Activated CD4-positive, alpha-beta T cell treated with anti-CD3 and anti-CD28 coated beads, Interleukin-2, amount 10 ng/mL, durations not matched to agents 24 days and 14 days (primary cell): ENCODE results near the gene EPB41L5. TPM values are rescaled to one million over a fixed set of nuclear protein-coding genes. Genes with fewer than 3 reads are reported as not detected.
"Not testable (repeated sequence)": the region's sequence is repeated elsewhere in the genome, so short reads cannot be mapped to it uniquely, and the experiment has no call there.

Experiments used
- DNase-seq: peaks from one replicate; pipeline ENCODE4 v3.0.0; 2022
- H3K27ac Mint-ChIP-seq: one replicate; pipeline ENCODE4 v1.8.0; 2022; ENCODE audit warnings: mild to moderate bottlenecking, mixed read lengths
- H3K27me3 Mint-ChIP-seq: one replicate; pipeline ENCODE4 v1.8.0; 2022; ENCODE audit warnings: mixed read lengths
- H3K36me3 Mint-ChIP-seq: one replicate; pipeline ENCODE4 v1.8.0; 2022; ENCODE audit warnings: low read depth, mild to moderate bottlenecking, mixed read lengths
- H3K4me1 Mint-ChIP-seq: one replicate; pipeline ENCODE4 v1.8.0; 2021; ENCODE audit warnings: mixed read lengths
- H3K4me3 Mint-ChIP-seq: one replicate; pipeline ENCODE4 v1.8.0; 2022; ENCODE audit warnings: mild to moderate bottlenecking, moderate library complexity, mixed read lengths
- H3K9me3 Mint-ChIP-seq: one replicate; pipeline ENCODE4 v1.8.0; 2021; ENCODE audit warnings: mixed read lengths
- intact Hi-C: fragments of 100-400 bp; cut with micrococcal nuclease; formaldehyde crosslinking; loops from one replicate; pipeline ENCODE4 v1.15.1; 2023
- total RNA-seq: library from RNA; stranded (reverse); gene quantifications from 2 replicates; pipeline ENCODE4 v1.2.3, GENCODE V29; 2022

The EPB41L5 gene
- total RNA-seq, 1 donor from 2014 or later, result 1.5 TPM

- H3K36me3 Mint-ChIP-seq, result no peaks in the 10 kb centered on the region
- H3K4me1 Mint-ChIP-seq, result peaks cover 11% of the 10 kb centered on the region
- peak; percentile 50 for DNase-seq
- H3K4me3 Mint-ChIP-seq, result peak overlapping the region; percentile 46
- no peak overlapping the region for H3K27ac Mint-ChIP-seq
- peaks cover 13% of the 10 kb centered on the region for H3K27me3 Mint-ChIP-seq
- intact Hi-C loops, result loop anchor here (5.0 to 10.0 kb wide), 5 partner anchors 152 to 337 kb away; partner anchors contain the start of gene TMEM177
- no peaks in the 10 kb centered on the region for H3K9me3 Mint-ChIP-seq
Observed at GRCh38 chr2:120014226-120014980, 1.5 kb downstream of the EPB41L5 start.

GRCh38 chr2:120016800-120017199, 3.9 kb downstream of the EPB41L5 start:
- H3K4me3 Mint-ChIP-seq, result no peak overlapping the region
- H3K27ac Mint-ChIP-seq, result no peak overlapping the region
- DNase-seq, result no peak
- intact Hi-C loops, result loop anchor here (10.0 kb wide), 1 partner anchor 298 kb away; no protein-coding TSS in a partner anchor
- peaks cover 10% of the 10 kb centered on the region for H3K27me3 Mint-ChIP-seq
- no peaks in the 10 kb centered on the region for H3K9me3 Mint-ChIP-seq
- peaks cover 10% of the 10 kb centered on the region for H3K4me1 Mint-ChIP-seq
- no peaks in the 10 kb centered on the region for H3K36me3 Mint-ChIP-seq

DNA sequence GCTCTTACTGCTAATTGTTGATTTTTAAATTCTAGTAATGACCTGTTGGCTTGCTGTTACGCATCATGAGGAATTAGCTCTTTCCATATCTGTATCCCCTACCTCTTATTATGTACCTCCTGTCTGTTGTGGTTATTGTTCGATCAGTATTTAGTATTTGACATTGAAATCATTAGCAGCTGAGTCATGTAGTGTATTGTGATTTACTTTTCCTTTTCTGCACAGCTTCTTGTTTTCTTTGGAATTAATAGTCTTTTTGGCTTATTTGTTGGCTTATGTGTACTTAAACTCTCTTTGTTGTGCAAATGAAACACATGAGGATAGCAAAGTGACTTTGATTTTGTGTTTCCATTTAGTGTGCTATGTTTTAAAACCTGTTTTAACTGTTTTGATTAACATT, 4.3 kb downstream of the EPB41L5 start:
- peaks cover 10% of the 10 kb centered on the region for H3K27me3 Mint-ChIP-seq
- intact Hi-C loops, result loop anchor here (10.0 kb wide), 1 partner anchor 298 kb away; no protein-coding TSS in a partner anchor

DNA sequence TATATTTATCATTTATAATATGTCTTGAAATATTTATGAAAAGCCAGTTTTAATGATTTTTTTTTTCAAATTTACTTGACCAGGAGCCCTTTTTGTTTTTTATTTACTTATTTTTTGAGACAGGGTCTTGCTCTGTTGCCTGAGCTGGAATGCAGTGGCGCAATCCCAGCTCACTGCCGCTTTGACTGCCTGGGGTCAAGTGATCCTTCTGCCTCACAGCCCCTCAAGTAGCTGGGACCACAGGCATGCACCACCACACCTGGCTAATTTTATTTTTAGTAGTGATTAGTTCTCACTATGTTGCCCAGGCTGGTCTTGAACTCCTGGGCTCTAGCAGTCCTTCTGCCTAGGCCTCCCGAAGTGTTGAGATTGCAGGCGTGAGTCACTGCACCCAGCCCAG, 5.7 kb downstream of the EPB41L5 start:
- H3K4me3 Mint-ChIP-seq, result no peak overlapping the region
- no peaks in the 10 kb centered on the region for H3K36me3 Mint-ChIP-seq
- peaks cover under 1% of the 10 kb centered on the region for H3K9me3 Mint-ChIP-seq
- no peak for DNase-seq
- H3K27me3 Mint-ChIP-seq, result peaks cover 10% of the 10 kb centered on the region
- no peak overlapping the region for H3K27ac Mint-ChIP-seq
- intact Hi-C loops, result loop anchor here (10.0 kb wide), 1 partner anchor 296 kb away; no protein-coding TSS in a partner anchor
- peaks cover 3% of the 10 kb centered on the region for H3K4me1 Mint-ChIP-seq

More for the DNA sequence above, 4.3 kb downstream of the EPB41L5 start:
- Mint-ChIP-seq H3K27ac (no peak overlapping the region), H3K9me3 (no peaks in the 10 kb centered on the region), H3K4me1 (peaks cover 8% of the 10 kb centered on the region), H3K36me3 (no peaks in the 10 kb centered on the region), H3K4me3 (no peak overlapping the region)
- no peak for DNase-seq

GRCh38 chr2:120020554-120020953, 7.7 kb downstream of the EPB41L5 start:
- H3K27me3 Mint-ChIP-seq, result no peaks in the 10 kb centered on the region
- peaks cover 11% of the 10 kb centered on the region for H3K9me3 Mint-ChIP-seq
- H3K4me1 Mint-ChIP-seq, result no peaks in the 10 kb centered on the region
- intact Hi-C loops, result no loop called here
- H3K4me3 Mint-ChIP-seq, result no peak overlapping the region
- no peak for DNase-seq
- no peaks in the 10 kb centered on the region for H3K36me3 Mint-ChIP-seq
- no peak overlapping the region for H3K27ac Mint-ChIP-seq

GRCh38 chr2:120022505-120022904, 9.6 kb downstream of the EPB41L5 start:
- H3K36me3 Mint-ChIP-seq, H3K27me3 Mint-ChIP-seq, DNase-seq, intact Hi-C loops, H3K4me3 Mint-ChIP-seq, H3K27ac Mint-ChIP-seq, H3K4me1 Mint-ChIP-seq: not testable (repeated sequence)
- peaks cover 11% of the 10 kb centered on the region for H3K9me3 Mint-ChIP-seq

DNA sequence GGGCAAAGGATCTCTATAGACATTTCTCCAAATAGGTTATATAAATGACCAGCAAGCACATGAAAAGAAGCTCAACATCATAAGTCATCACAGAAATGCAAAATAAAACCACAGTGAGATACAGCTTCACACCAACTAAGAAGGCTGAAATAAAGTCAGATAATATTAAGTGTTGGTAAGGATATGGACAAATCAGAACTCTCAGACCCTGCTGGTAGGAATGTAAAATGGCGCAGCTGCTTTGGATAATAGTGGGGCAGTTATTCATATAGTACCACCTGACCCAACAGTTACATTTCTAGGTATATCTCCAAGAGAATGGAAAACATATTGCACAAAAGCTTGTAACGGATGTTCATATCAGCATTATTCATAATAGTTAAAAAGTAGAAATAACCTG, 14.0 kb downstream of the EPB41L5 start:
- no peaks in the 10 kb centered on the region for H3K27me3 Mint-ChIP-seq
- no peak overlapping the region for H3K4me3 Mint-ChIP-seq
- no peak overlapping the region for H3K27ac Mint-ChIP-seq
- H3K36me3 Mint-ChIP-seq, result no peaks in the 10 kb centered on the region
- no peak for DNase-seq
- H3K9me3 Mint-ChIP-seq, result peaks cover 11% of the 10 kb centered on the region
- intact Hi-C loops, result no loop called here
- H3K4me1 Mint-ChIP-seq, result no peaks in the 10 kb centered on the region

DNA sequence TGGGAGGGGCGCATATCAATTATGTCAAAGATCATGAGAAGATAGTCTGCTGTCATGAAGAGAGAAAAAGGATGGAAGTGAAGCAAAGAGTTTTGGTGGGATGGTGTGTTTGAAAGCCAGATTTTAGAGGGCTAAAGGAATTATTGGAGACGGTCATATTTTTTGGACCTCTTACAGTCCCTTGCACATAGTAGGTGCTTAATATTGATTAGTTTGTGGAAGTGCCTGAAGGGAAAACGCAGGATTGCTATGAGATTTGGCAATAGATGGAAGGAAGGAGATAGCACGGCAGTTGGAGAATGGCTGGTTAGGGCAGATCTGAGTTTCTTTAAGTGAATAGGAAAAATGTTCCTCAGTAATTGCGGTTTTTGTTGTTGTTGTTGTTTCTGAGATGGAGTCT, 15.9 kb downstream of the EPB41L5 start:
- H3K4me1 Mint-ChIP-seq, result no peaks in the 10 kb centered on the region
- no peaks in the 10 kb centered on the region for H3K27me3 Mint-ChIP-seq
- H3K27ac Mint-ChIP-seq, result no peak overlapping the region
- intact Hi-C loops, result no loop called here
- no peak for DNase-seq
- H3K36me3 Mint-ChIP-seq, result no peaks in the 10 kb centered on the region
- no peak overlapping the region for H3K4me3 Mint-ChIP-seq
- peaks cover 9% of the 10 kb centered on the region for H3K9me3 Mint-ChIP-seq

DNA sequence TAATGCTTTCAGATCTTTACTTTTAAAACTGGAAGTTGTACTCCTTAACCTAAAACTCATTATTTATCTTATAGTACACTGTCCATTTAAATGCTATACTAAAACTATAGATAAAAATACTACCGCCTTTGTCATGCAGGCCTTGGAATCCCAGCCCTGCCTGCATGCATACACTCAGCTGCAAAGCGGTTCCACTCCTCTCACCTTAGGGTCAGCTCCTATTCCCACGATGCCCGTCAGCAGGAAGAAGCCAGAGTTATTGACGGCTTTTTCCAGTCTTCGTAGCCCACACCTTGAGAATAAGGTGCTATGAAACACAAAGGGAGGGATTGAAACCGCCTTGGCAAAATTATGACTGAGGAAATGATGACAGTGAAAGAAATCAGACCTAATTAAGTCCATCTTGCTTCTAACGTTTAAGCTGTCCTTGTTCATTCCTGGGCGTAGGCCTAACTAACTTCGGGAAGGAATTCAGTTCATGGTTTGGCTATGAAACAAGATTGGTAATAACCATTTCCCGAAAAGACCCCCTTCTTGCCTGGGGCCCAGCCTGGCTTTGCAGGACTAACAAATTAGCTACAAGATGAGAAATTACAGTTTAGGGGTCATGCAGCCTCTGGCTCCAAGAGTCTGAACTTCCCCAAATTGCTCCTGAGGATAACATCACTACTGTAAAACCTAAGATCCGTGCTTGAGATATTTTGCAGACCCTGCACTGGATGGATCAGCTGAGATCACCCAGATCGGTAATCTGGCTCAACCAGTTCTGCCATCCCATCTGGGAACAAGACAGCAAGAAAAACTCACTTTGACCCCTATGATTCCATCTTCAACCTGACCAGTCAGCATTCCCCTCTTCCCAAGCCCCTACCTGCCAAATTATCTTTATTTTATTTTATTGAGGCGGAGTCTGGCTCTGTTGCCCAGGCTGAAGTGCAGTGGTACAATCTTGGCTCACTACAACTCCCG, 17.1 kb downstream of the EPB41L5 start:
- Mint-ChIP-seq H3K9me3 (peaks cover 2% of the 10 kb centered on the region), H3K36me3 (no peaks in the 10 kb centered on the region), H3K4me3 (no peak overlapping the region), H3K27me3 (no peaks in the 10 kb centered on the region), H3K27ac (no peak overlapping the region), H3K4me1 (no peaks in the 10 kb centered on the region)
- intact Hi-C loops, result no loop called here
- no peak for DNase-seq

GRCh38 chr2:120032297-120032696, 19.4 kb downstream of the EPB41L5 start:
- DNase-seq, result no peak
- H3K27ac Mint-ChIP-seq, result no peak overlapping the region
- no peaks in the 10 kb centered on the region for H3K4me1 Mint-ChIP-seq
- no peaks in the 10 kb centered on the region for H3K36me3 Mint-ChIP-seq
- H3K27me3 Mint-ChIP-seq, result peaks cover 2% of the 10 kb centered on the region
- H3K9me3 Mint-ChIP-seq, result no peaks in the 10 kb centered on the region
- no peak overlapping the region for H3K4me3 Mint-ChIP-seq
- intact Hi-C loops, result no loop called here

DNA sequence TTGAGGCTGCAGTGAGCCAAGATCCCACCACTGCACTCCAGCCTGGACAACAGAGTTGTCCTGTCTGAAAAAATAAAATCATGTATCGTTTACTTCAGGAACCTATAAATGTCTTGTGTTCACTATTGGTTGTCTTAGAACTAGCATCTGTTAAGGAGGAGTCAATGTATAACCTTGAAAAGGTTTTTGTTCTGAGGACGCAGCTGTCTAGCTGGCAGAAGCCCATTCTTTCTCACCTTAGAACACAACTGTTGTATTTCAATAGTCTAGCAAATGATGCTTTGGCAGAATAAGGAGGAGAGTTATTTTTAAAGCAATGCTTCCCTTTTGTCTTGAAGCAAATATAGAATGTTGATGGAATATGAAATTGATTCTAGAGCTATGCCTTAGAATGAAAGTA, 21.1 kb downstream of the EPB41L5 start:
- Mint-ChIP-seq H3K27me3 (peaks cover 2% of the 10 kb centered on the region), H3K4me3 (no peak overlapping the region), H3K9me3 (no peaks in the 10 kb centered on the region), H3K27ac (no peak overlapping the region), H3K4me1 (no peaks in the 10 kb centered on the region), H3K36me3 (no peaks in the 10 kb centered on the region)
- intact Hi-C loops, result no loop called here
- no peak for DNase-seq

GRCh38 chr2:120034621-120035020, 21.7 kb downstream of the EPB41L5 start:
- Mint-ChIP-seq H3K27me3 (peaks cover 2% of the 10 kb centered on the region), H3K27ac (no peak overlapping the region), H3K9me3 (no peaks in the 10 kb centered on the region), H3K36me3 (no peaks in the 10 kb centered on the region), H3K4me3 (no peak overlapping the region), H3K4me1 (no peaks in the 10 kb centered on the region)
- DNase-seq, result no peak
- intact Hi-C loops, result no loop called here

DNA sequence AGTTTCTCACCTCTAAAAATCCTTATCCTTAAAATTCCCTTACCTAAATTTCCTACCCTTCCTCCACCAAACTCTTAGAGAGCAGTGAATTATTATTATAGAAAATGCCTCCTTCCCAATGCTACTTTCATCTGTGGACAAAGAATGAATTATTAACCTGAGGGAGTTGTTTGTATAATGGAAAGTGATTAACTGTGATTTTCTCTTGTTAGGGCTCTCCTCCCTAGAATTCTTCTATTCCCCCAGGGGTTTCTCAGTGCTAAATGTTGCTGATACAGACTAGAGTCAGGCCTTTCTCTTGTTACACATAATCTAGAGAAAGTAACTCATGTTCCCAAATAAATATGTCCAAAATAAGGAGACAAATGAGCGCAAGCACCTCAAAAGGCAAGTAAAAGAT, 23.3 kb downstream of the EPB41L5 start:
- Mint-ChIP-seq H3K27me3 (peaks cover 2% of the 10 kb centered on the region), H3K4me3 (no peak overlapping the region), H3K27ac (no peak overlapping the region), H3K36me3 (no peaks in the 10 kb centered on the region), H3K9me3 (no peaks in the 10 kb centered on the region), H3K4me1 (no peaks in the 10 kb centered on the region)
- DNase-seq, result no peak
- intact Hi-C loops, result no loop called here

DNA sequence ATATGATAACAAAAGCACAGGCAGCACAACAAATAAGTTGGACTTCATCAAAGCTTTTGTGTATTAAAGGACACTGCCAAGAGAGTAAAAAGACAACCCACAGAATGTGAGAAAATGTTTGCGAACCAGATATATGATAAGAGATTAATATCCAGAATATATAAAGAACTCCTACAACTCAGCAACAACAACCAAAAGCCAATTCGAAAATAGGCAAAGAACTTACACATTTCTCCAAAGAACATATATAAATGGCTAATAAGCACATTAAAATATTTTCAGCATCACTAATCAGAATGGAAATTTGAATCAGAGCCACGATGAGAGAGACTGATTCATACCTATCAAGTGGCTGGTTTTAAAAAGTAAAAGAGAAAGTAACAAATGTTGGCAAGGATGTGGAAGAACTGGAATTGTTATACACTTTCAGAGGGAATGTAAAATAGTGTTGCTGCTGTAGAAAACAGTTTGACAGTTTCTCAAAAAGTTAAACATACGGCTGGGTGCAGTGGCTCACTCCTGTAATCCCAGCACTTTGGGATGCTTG, 25.2 kb downstream of the EPB41L5 start:
- H3K9me3 Mint-ChIP-seq, result no peaks in the 10 kb centered on the region
- intact Hi-C loops, result no loop called here
- no peaks in the 10 kb centered on the region for H3K36me3 Mint-ChIP-seq
- no peak overlapping the region for H3K27ac Mint-ChIP-seq
- H3K4me1 Mint-ChIP-seq, result no peaks in the 10 kb centered on the region
- H3K27me3 Mint-ChIP-seq, result peaks cover 2% of the 10 kb centered on the region
- no peak overlapping the region for H3K4me3 Mint-ChIP-seq
- no peak for DNase-seq
